ENCODE results near the gene LRMDA.

DNA sequence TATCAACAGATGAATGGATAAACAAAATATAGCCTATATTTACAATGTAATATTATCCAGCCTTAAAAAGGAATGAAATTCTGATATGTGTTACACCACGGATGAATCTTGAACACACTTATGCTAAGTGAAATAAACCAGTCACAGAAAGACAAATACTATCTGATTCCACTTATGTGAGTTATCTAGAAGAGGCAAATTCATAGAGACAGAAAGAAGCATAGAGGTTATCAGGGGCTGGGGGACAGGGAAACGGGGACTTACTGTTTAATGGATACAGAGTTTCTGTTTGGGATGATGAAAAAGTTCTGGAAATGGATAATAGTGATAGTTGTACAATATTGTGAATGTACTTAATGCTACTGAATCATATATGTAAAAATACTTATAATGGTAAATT lies 329.9 kb downstream of the LRMDA start:
- TF ChIP-seq POLR2A (IDR thresholded peaks at IDR 0.05) (no peak), POLR2AphosphoS5 (IDR thresholded peaks at IDR 0.05) (no peak)
- TF ChIP-seq, protein P1, sequence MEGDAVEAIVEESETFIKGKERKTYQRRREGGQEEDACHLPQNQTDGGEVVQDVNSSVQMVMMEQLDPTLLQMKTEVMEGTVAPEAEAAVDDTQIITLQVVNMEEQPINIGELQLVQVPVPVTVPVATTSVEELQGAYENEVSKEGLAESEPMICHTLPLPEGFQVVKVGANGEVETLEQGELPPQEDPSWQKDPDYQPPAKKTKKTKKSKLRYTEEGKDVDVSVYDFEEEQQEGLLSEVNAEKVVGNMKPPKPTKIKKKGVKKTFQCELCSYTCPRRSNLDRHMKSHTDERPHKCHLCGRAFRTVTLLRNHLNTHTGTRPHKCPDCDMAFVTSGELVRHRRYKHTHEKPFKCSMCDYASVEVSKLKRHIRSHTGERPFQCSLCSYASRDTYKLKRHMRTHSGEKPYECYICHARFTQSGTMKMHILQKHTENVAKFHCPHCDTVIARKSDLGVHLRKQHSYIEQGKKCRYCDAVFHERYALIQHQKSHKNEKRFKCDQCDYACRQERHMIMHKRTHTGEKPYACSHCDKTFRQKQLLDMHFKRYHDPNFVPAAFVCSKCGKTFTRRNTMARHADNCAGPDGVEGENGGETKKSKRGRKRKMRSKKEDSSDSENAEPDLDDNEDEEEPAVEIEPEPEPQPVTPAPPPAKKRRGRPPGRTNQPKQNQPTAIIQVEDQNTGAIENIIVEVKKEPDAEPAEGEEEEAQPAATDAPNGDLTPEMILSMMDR (IDR thresholded peaks at IDR 0.05), result no peak
